A549 (cell line): ENCODE measurements around the gene PLEKHA8. TPM values are rescaled to one million over a fixed set of nuclear protein-coding genes. Genes with fewer than 3 reads are reported as not detected.
A peak's percentile ranks its signal among the peaks of the same experiment; 100 is the strongest.

Experiments
- ATAC-seq, 2 experiments: fragments of 200-7000 bp in 1 of 2; fragments of >200 bp in 1 of 2; cut with Nextera tagmentation in 1 of 2; cut with Tn5 transposase in 1 of 2; 3 replicates each; pipeline versions ENCODE4 v1.8.0 to v1.9.1; 2018 to 2020; ENCODE audit warnings: mild to moderate bottlenecking in 1 of 2, moderate library complexity in 1 of 2
- CTCF ChIA-PET: fragments of 300-600 bp; sonication (Branson Sonifier 250); formaldehyde crosslinking; extraction: SDS; loops from one replicate; lab custom pipeline; 2021; ENCODE audit warnings: antibody characterized with exemption, inconsistent platforms; lab: Yijun Ruan, JAX
- POLR2A ChIA-PET: fragments of 350-600 bp; formaldehyde crosslinking; extraction: SDS; loops from one replicate; lab custom pipeline; 2021; ENCODE audit warnings: antibody characterized with exemption, inconsistent platforms; lab: Yijun Ruan, JAX
- DNase-seq, 2 experiments: peaks; one replicate each; pipeline versions ENCODE4 v3.0.0 to v3.0.0-alpha.2; 2011 to 2016; ENCODE audit warnings: low read depth in 1 of 2, low spot score in 1 of 2
- FAIRE-seq: peaks from 2 replicates; lab custom pipeline; 2011; peaks lifted over from hg19 to GRCh38; lab: Jason Lieb, UNC
- H3K27ac ChIP-seq, 2 experiments: fragments of >200 bp; sonication (Bioruptor Twin); formaldehyde crosslinking; 3 replicates each; pipeline ENCODE4 v1.5.1; 2016 to 2017
- H3K4me1 ChIP-seq: fragments of >200 bp; sonication (Bioruptor Twin); formaldehyde crosslinking; 3 replicates; pipeline ENCODE4 v1.6.1; 2016
- H3K4me2 ChIP-seq: fragments of >200 bp; sonication (Bioruptor Twin); formaldehyde crosslinking; 3 replicates; pipeline ENCODE4 v1.6.1; 2016
- H3K4me3 ChIP-seq: fragments of >200 bp; sonication (Bioruptor Twin); formaldehyde crosslinking; 3 replicates; pipeline ENCODE4 v1.5.1; 2016
- H3K9me3 ChIP-seq: fragments of >200 bp; sonication (Bioruptor Twin); formaldehyde crosslinking; 3 replicates; pipeline ENCODE4 v1.6.1; 2016
- BHLHE40 ChIP-seq: IDR thresholded peaks from 2 replicates; pipeline ENCODE4 v1.6.1; 2012; ENCODE audit warnings: low read depth, low read length, inconsistent platforms
- CBX2 ChIP-seq: fragments of 200-600 bp; sonication (generic); IDR thresholded peaks from 2 replicates; pipeline ENCODE4 v1.6.1; 2016; ENCODE audit warnings: low read depth, mild to moderate bottlenecking, borderline replicate concordance
- CBX8 ChIP-seq: fragments of 200-600 bp; sonication (generic); IDR thresholded peaks from 2 replicates; pipeline ENCODE4 v1.6.1; 2016
- CEBPB ChIP-seq, 2 experiments: fragments of >200 bp in 1 of 2; sonication (Bioruptor Twin) in 1 of 2; formaldehyde crosslinking in 1 of 2; IDR thresholded peaks; 2 replicates each; pipeline ENCODE4 v1.6.1; 2012 to 2016
- CHD2 ChIP-seq: fragments of 150-350 bp; IDR thresholded peaks from 2 replicates; pipeline ENCODE4 v1.6.1; 2014; ENCODE audit warnings: low read length; ENCODE audit not compliant: partially characterized antibody
- CHD4 ChIP-seq: fragments of 200-600 bp; sonication (generic); IDR thresholded peaks from 2 replicates; pipeline ENCODE4 v1.6.1; 2016; ENCODE audit warnings: antibody characterized with exemption, mild to moderate bottlenecking, borderline replicate concordance
- EHMT2 ChIP-seq: fragments of 200-600 bp; sonication (generic); IDR thresholded peaks from 2 replicates; pipeline ENCODE4 v1.6.1; 2016; ENCODE audit warnings: antibody characterized with exemption, low read depth, mild to moderate bottlenecking, moderate library complexity
- FOSL2 ChIP-seq, 2 experiments: fragments of 450-650 bp in 1 of 2; fragments of >200 bp in 1 of 2; sonication (Bioruptor Twin) in 1 of 2; formaldehyde crosslinking; IDR thresholded peaks; 2 replicates each; pipeline versions ENCODE4 v1.5.0 to v1.6.1; 2016 to 2020; ENCODE audit warnings: mild to moderate bottlenecking in 1 of 2, moderate library complexity in 1 of 2
- HDAC2 ChIP-seq: fragments of 200-600 bp; sonication (generic); IDR thresholded peaks from 2 replicates; pipeline ENCODE4 v1.6.1; 2016
- HOXA7 ChIP-seq: fragments of 250-450 bp; sonication (Bioruptor Pico); IDR thresholded peaks from 2 replicates; pipeline ENCODE4 v1.5.0; 2020; ENCODE audit warnings: mild to moderate bottlenecking, moderate library complexity
- HOXB13 ChIP-seq: fragments of 250-450 bp; sonication (Bioruptor Pico); IDR thresholded peaks from 2 replicates; pipeline ENCODE4 v1.5.0; 2020; ENCODE audit warnings: low read depth, mild to moderate bottlenecking, moderate library complexity
- JUN ChIP-seq, 2 experiments: fragments of >200 bp; sonication (Bioruptor Twin); formaldehyde crosslinking; IDR thresholded peaks; 2 replicates in 1 of 2; 3 replicates in 1 of 2; pipeline ENCODE4 v1.6.1; 2016 to 2017
- MAFK ChIP-seq: fragments of 450-650 bp; IDR thresholded peaks from 2 replicates; pipeline ENCODE4 v1.6.1; 2014; ENCODE audit not compliant: partially characterized antibody
- NPAS2 ChIP-seq: fragments of 250-450 bp; sonication (Bioruptor Pico); IDR thresholded peaks from 2 replicates; pipeline ENCODE4 v1.8.0; 2022; ENCODE audit warnings: mild to moderate bottlenecking, moderate library complexity, borderline replicate concordance
- PHF8 ChIP-seq: fragments of 200-600 bp; sonication (generic); IDR thresholded peaks from 2 replicates; pipeline ENCODE4 v1.6.1; 2016; ENCODE audit warnings: low read depth, mild to moderate bottlenecking, antibody characterized with exemption, moderate library complexity, borderline replicate concordance
- POLR2A ChIP-seq: IDR thresholded peaks from 2 replicates; pipeline ENCODE4 v1.6.1; 2012; ENCODE audit warnings: mild to moderate bottlenecking, low read length
- RARB ChIP-seq: fragments of 250-450 bp; sonication (Bioruptor Pico); IDR thresholded peaks from 2 replicates; pipeline ENCODE4 v1.8.0; 2021; ENCODE audit warnings: mild to moderate bottlenecking, moderate library complexity
- RCOR1 ChIP-seq: fragments of 150-350 bp; IDR thresholded peaks from 2 replicates; pipeline ENCODE4 v1.6.1; 2014; ENCODE audit warnings: antibody characterized with exemption, low read length, low read depth
- RFX5 ChIP-seq: fragments of 450-650 bp; IDR thresholded peaks from 2 replicates; pipeline ENCODE4 v1.7.1; 2014; ENCODE audit warnings: antibody characterized with exemption, mild to moderate bottlenecking, moderate library complexity
- SREBF2 ChIP-seq: fragments of 450-650 bp; IDR thresholded peaks from 2 replicates; pipeline ENCODE4 v1.6.1; 2014; ENCODE audit warnings: mild to moderate bottlenecking, moderate library complexity
- TP53 ChIP-seq: fragments of 250-450 bp; sonication (Bioruptor Pico); IDR thresholded peaks from 2 replicates; pipeline ENCODE4 v1.5.0; 2021; ENCODE audit warnings: mild to moderate bottlenecking, moderate library complexity
- ZSCAN20 ChIP-seq: fragments of 250-450 bp; sonication (Bioruptor Pico); IDR thresholded peaks from 2 replicates; pipeline ENCODE4 v1.8.0; 2022; ENCODE audit warnings: mild to moderate bottlenecking, moderate library complexity
- WGBS: methylation state at CpG from one replicate; pipeline ENCODE4 v1.1.6; 2017; ENCODE audit errors: missing lambda C conversion rate; 5-methylcytosine and 5-hydroxymethylcytosine counted together
- polyA plus RNA-seq, 4 experiments: library from polyadenylated mRNA; depleted of rRNA in 3 of 4; stranded (reverse); fragments of >200 nt; fragmentation: RNase III in 1 of 4; extraction: RNeasy Plus Mini Kit Qiagen cat#74134 plus additional on column Dnase treatment in 1 of 4; gene quantifications; 2 replicates in 3 of 4; 3 replicates in 1 of 4; pipeline ENCODE4 v1.2.3, GENCODE V29; 2011 to 2017
- TF ChIP-seq, protein P1 (sequence below): fragments of >200 bp; sonication (Bioruptor Twin); formaldehyde crosslinking; IDR thresholded peaks from 3 replicates; pipeline ENCODE4 v1.6.1; 2016
- TF ChIP-seq, protein P2 (sequence below): IDR thresholded peaks from 2 replicates; pipeline ENCODE4 v1.6.1; 2012
- TF ChIP-seq, protein P3 (sequence below): IDR thresholded peaks from 2 replicates; pipeline ENCODE4 v1.6.1; 2012
- TF ChIP-seq, protein P4 (sequence below): fragments of 450-650 bp; IDR thresholded peaks from 2 replicates; pipeline ENCODE4 v1.6.1; 2014; ENCODE audit warnings: antibody characterized with exemption
- TF ChIP-seq, protein P5 (sequence below): IDR thresholded peaks from 2 replicates; pipeline ENCODE4 v1.6.1; 2012; ENCODE audit warnings: low read depth, borderline replicate concordance

Gene PLEKHA8
- polyA plus RNA-seq, 2 of the 4 experiments (the other 2 are of a cell fraction), result 5.9 to 10.9 TPM

DNA sequence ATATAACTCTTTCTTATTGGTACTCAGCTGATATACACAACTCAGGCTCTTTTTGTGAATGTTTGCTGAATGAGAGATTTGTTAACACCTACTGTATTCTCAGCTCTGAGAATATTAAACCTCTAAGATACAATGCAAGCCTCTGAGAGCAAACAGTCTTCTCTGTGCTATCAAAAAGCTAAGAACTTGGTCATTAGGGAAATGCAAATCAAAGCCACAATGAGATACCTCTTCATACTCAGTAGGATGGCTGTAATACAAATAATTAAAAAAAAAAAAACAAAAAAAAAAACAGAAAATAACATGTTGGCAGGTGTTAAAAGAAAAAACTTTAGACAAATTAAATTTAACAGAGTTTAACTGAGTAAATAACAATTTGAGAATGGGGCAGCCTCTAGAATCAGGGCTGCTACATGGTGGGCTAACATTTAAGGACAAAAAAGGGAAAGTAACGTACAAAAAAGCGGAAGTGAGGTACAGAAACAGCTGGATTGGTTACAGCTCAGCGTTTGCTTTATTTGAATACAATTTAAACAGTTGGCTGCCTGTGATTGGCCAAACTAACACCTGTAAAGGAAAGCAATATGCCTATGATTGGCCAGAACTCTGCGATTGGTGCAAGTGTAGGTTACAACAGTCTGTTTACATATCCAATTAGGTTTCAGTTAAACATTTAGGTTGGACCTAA is 91.8 kb downstream of the PLEKHA8 start:
- no peaks in the 10 kb centered on the region for H3K4me1 ChIP-seq
- no peak overlapping the region for H3K27ac ChIP-seq
- TF ChIP-seq RCOR1, result no peak
- TF ChIP-seq CEBPB (IDR thresholded peaks at IDR 0.05), result no peak
- no peak for TF ChIP-seq NPAS2 (CRISPR knock-in tag)
- no peak for TF ChIP-seq CHD4
- no peak for TF ChIP-seq RARB (CRISPR knock-in tag)
- no peak for TF ChIP-seq HOXB13 (CRISPR knock-in tag)
- no peak for TF ChIP-seq HDAC2
- TF ChIP-seq SREBF2, result no peak
- no peak for TF ChIP-seq ZSCAN20 (CRISPR knock-in tag)
- TF ChIP-seq, protein P1, sequence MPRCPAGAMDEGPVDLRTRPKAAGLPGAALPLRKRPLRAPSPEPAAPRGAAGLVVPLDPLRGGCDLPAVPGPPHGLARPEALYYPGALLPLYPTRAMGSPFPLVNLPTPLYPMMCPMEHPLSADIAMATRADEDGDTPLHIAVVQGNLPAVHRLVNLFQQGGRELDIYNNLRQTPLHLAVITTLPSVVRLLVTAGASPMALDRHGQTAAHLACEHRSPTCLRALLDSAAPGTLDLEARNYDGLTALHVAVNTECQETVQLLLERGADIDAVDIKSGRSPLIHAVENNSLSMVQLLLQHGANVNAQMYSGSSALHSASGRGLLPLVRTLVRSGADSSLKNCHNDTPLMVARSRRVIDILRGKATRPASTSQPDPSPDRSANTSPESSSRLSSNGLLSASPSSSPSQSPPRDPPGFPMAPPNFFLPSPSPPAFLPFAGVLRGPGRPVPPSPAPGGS, result no peak
- TF ChIP-seq, protein P2, sequence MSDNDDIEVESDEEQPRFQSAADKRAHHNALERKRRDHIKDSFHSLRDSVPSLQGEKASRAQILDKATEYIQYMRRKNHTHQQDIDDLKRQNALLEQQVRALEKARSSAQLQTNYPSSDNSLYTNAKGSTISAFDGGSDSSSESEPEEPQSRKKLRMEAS, result no peak
- TF ChIP-seq JUN (IDR thresholded peaks at IDR 0.05), result no peak
- TF ChIP-seq, protein P3, sequence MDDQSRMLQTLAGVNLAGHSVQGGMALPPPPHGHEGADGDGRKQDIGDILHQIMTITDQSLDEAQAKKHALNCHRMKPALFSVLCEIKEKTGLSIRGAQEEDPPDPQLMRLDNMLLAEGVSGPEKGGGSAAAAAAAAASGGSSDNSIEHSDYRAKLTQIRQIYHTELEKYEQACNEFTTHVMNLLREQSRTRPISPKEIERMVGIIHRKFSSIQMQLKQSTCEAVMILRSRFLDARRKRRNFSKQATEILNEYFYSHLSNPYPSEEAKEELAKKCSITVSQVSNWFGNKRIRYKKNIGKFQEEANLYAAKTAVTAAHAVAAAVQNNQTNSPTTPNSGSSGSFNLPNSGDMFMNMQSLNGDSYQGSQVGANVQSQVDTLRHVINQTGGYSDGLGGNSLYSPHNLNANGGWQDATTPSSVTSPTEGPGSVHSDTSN, result no peak
- TF ChIP-seq CBX2, result no peak
- no peak for TF ChIP-seq CBX8
- no peak for TF ChIP-seq PHF8
- no peak for TF ChIP-seq FOSL2 (IDR thresholded peaks at IDR 0.05)
- TF ChIP-seq FOSL2 (CRISPR knock-in tag; IDR thresholded peaks at IDR 0.05), result no peak
- TF ChIP-seq, protein P4, sequence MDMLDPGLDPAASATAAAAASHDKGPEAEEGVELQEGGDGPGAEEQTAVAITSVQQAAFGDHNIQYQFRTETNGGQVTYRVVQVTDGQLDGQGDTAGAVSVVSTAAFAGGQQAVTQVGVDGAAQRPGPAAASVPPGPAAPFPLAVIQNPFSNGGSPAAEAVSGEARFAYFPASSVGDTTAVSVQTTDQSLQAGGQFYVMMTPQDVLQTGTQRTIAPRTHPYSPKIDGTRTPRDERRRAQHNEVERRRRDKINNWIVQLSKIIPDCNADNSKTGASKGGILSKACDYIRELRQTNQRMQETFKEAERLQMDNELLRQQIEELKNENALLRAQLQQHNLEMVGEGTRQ, result no peak
- no peak for TF ChIP-seq EHMT2
- TF ChIP-seq, all 56 proteins: peak for 0
- no peak for ATAC-seq
- ChIA-PET POLR2A (interaction anchor here (0.6 kb wide), 1 partner anchor 117 kb away, joined by 3 read pairs; no protein-coding TSS in a partner anchor), CTCF (interaction anchor here (1.6 kb wide), 1 partner anchor 58 kb away, joined by 3 read pairs; no protein-coding TSS in a partner anchor)
- 85% methylated on average over 4 of the region's 4 CpGs for WGBS
- no peak overlapping the region for H3K4me2 ChIP-seq
- H3K4me3 ChIP-seq, result no peak overlapping the region
- FAIRE-seq, result no peak
- 0 out of 3 replicates have a peak, but pooled peaks cover 6% of the 10 kb centered on the region for H3K9me3 ChIP-seq
- DNase-seq, result no peak

DNA sequence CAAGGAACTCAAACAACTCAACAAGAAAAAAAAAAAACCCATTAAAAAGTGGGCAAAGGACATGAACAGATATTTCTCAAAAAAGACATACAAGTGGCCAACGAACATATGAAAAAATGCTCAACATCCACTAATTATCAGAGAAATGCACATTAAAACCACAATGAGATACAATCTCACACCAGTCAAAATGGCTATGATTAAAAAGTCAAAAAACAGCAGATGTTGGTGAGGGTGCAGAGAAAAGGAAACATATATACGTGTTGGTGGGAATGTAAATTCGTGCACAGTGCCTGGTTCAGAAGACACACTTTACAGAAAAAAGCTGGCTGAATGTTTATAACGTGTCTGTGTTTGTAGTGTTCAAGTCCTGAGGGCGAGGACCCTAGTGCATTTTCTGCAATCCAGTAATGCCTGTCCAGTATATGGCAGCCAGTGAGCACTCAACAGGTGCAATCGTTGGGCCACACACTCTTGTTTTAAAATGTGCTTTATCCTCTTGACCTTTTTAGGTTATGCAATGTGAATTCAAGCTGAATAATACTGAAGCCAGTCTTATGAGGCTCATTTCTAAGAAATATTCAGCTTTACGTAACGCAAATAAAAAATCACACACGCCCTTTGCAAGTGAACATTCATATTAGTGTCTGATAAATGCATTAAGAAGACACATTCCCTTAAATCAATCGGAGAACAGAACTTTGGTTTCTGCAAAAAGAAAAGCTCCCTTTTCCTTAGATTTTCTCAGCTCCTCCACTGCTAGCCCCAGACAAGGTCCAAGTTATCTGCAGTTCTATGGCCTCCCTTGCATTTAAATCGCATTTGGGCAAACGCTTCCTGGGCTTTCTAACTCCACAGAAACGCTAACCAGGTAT is 105.8 kb downstream of the PLEKHA8 start:
- Histone ChIP-seq H3K9me3 (no peaks in the 10 kb centered on the region), H3K4me1 (peaks cover 4% of the 10 kb centered on the region; the same call in 1 of the 3 replicates), H3K4me3 (peak overlapping the region; percentile 86), H3K27ac (peak overlapping the region in 1 of 2 experiments; percentile 87; a peak in 3 of 6 replicates), H3K4me2 (peak overlapping the region; percentile 80)
- 29% methylated on average over 13 of the region's 13 CpGs for WGBS
- CTCF ChIA-PET, result interaction anchor here (0.7 to 1.9 kb wide), 4 partner anchors 22 to 280 kb away, joined by 3 to 5 read pairs (median 3); no protein-coding TSS in a partner anchor
- POLR2A ChIA-PET, result no interaction called here
- no peak for ATAC-seq
- FAIRE-seq, result no peak
- DNase-seq, result no peak
- no peak for TF ChIP-seq HOXA7 (CRISPR knock-in tag)
- TF ChIP-seq, protein P5, sequence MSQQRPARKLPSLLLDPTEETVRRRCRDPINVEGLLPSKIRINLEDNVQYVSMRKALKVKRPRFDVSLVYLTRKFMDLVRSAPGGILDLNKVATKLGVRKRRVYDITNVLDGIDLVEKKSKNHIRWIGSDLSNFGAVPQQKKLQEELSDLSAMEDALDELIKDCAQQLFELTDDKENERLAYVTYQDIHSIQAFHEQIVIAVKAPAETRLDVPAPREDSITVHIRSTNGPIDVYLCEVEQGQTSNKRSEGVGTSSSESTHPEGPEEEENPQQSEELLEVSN, result no peak
- TF ChIP-seq RFX5, result no peak
- no peak for TF ChIP-seq TP53 (CRISPR knock-in tag)
- no peak for TF ChIP-seq BHLHE40
- no peak for TF ChIP-seq SREBF2
- TF ChIP-seq POLR2A, result no peak
- TF ChIP-seq, protein P4, result no peak
- no peak for TF ChIP-seq MAFK
- TF ChIP-seq CHD2, result no peak
